HUDEP-2 (cell line): Measurements from ENCODE around the gene ITIH4.
A peak's percentile ranks its signal among the peaks of the same experiment; 100 is the strongest.
"Not testable (repeated sequence)": the region's sequence is repeated elsewhere in the genome, so short reads cannot be mapped to it uniquely, and the experiment has no call there.

Experiments used
- DNase-seq, 76 experiments: peaks; one replicate each; lab custom pipeline; 2025; ENCODE audit not compliant: unreplicated experiment in 76 of 76; lab: John Stamatoyannopoulos, UW

ITIH4 gene

GRCh38 chr3:52787246-52787645, 43.2 kb downstream of the ITIH4 start:
- DNase-seq: no peak

DNA sequence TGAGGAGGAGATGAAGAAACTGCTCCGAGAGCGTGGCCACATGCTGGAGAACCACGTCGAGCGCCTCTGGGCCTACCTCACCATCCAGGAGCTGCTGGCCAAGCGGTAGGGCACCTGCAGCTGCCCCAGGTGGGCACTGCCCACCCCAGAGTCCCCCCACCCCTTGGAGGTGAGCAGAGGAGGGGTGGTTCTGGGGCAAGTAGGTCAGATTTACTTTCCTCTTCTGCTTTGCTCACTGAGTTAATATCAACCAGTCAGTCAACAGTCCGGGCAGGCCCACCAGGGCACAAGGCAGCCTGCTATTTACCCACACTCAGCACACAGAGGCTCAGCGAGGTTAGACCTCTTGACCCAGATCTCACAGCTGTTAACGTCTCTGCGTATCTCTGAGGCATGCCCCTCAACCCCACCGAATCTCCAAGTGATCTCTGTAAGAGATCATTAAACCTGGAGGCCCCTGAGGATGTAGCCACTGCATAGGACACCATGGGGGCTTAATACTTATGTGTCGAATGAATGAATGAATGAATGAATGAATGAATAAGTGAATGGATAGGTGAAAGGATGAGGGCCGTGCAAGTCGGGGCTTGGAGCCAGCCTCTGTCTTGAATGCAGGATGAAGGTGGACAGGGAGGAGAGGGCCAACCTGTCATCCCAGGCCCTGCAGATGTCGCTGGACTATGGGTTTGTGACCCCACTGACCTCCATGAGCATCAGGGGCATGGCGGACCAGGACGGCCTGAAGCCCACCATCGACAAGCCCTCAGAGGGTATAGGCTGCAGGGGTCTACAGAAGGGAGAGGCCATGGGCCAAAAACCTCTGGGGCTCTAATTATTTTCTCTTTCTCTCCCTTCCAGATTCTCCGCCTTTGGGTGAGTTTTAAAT, 43.9 kb downstream of the ITIH4 start:
- no peak for DNase-seq

- DNase-seq: no peak
Measured at GRCh38 chr3:52784931-52785590, 45.4 kb downstream of the ITIH4 start.

DNA sequence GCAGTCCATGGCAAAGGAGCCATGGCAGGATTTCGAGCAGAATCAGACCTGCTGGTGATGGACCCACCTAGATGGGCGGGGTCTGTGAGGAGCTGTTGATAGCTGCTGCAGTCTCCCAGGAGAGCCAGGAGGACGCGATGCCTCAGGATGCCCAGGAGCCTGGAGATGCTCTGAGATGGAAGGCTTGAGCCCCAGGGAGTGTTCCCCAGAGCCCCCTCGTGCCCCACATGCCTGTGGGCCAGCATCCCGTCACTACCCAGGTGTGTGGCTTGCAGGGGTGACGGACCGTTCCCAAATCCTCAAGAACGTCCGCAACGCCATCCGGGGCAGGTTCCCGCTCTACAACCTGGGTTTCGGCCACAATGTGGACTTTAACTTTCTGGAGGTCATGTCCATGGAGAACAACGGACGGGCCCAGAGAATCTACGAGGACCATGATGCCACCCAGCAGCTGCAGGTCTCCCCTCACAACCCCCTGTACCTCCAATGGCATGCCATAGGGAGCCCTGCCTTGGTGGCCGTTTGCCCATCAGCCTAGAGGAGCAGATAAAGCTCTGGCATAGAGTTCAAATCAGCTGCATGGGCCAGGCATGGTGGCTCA, 46.4 kb downstream of the ITIH4 start:
- DNase-seq: no peak

GRCh38 chr3:52783211-52783555, 47.3 kb downstream of the ITIH4 start:
- DNase-seq: no peak

DNA sequence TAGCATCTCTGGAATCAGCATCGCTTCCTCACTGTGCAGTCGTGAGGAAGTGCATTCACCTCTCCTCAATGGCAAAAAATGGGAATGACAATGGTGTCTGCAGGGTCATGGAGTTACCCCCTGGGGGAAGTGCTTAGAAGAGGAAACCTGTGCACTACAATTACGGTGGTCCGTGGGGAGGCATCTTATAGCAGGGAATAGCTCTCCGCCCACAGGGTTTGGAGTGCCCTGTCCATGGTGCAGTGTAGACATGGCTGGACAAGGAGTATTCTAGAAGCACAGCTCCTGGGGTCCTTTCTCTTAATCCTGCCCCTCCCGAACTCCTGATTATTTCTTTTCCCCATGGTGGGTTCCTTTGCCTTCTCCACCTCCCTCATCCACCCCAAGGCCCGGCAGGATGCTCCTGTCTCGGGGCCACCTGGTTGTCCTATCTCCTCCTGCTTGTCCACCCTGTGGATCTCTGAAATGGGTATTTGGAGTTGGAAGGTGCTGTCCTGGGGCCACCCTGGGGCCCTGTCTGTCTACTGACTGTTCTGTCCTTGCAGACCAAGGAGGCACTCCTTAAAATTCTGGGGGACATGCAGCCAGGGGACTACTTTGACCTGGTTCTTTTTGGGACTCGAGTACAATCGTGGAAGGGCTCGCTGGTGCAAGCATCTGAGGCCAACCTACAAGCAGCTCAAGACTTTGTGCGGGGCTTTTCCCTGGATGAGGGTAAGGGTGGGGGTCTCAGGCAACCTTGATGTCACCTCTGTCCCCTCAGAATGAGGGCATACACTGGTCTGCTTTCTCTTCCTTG, 47.9 kb downstream of the ITIH4 start:
- no peak for DNase-seq

GRCh38 chr3:52781741-52782140, 48.7 kb downstream of the ITIH4 start:
- DNase-seq: no peak

GRCh38 chr3:52779837-52780585, 50.5 kb downstream of the ITIH4 start:
- no peak for DNase-seq

GRCh38 chr3:52779011-52779836, 51.2 kb downstream of the ITIH4 start:
- DNase-seq: no peak

- DNase-seq: no peak
Measured at GRCh38 chr3:52777959-52778805, 52.3 kb downstream of the ITIH4 start.

DNA sequence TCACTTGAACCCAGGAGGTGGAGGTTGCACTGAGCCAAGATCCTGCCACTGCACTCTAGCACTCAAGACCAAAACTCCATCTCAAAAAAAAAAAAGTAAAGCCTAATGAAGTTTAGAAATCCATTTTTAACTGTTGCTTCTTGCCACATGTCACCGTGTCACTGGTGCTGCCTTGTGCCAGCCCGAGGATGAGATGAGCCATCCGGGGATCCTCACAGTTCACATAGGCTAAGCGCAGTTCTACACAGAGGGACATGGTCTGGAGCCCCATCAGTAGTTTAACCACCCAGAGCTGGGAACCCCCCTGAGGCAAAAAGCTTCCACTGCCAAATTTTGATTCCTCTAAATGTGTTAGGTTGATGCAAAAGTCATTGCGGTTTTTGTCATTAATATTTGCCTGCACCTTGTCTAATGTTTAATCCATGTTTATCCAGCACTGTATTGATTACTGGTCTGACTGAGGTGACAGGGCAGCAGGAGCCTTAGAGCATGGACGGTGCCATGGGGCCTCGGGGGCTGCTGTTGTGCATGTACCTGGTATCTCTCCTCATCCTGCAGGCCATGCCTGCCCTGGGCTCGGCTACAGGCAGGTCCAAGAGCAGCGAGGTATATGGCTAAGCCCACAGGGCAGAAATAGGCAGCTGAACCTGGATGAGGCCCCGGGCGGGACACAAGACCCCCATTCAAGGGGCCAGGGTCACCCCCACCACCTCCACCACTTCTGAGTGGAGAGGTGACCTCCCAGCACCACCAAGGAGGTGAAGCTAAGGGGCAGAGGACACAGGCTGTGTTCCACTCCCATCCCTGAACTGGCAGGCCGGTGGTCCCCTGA, 53.1 kb downstream of the ITIH4 start, which contains the start of gene ITIH1:
Gene ITIH1 (plus strand): TSS at position 473 of the 832 bp plus-strand sequence. CDS start 17 bp downstream, at position 490.
- no peak for DNase-seq

- not testable (repeated sequence) for DNase-seq
Measured at GRCh38 chr3:52776486-52776885, 54.0 kb downstream of the ITIH4 start.

- no peak for DNase-seq
Measured at GRCh38 chr3:52775877-52776276, 54.6 kb downstream of the ITIH4 start.

GRCh38 chr3:52774901-52775864, 55.3 kb downstream of the ITIH4 start:
- DNase-seq: peak in 51 of 76 experiments; percentile 3 to 54 (median 25)

DNA sequence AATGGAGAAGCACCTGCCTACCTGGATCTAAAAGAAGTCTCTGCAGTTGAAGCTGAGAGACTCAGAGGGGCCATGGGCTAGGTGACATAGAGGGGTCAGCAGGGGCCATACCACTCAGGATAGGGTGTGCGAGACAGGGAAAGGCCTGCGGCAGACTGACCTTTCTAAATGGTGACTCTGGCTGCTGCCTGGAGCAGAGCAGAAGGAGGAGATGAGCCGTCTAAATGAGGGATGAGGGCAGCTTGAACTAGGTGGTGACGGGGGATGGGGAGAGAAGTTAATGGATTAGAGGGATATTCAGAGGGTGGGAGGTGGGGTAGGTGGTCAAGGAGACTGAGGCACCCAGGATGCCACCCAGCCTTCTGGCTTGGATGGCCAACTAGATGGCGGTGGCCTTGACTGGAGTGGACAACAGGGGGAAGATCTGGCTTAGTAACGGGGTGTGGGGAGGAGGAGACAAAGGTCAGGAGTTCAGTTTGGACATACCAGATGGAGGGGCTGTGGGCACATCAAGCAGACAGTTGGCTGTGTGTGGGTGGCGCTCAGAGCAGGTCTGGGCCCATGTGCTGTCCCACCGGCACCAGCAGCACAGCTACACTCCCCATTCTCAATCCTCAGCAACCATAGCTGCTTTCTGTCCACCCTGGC, 56.3 kb downstream of the ITIH4 start:
- DNase-seq: no peak
